NCI-H774 (cell line): ENCODE results near the gene MYO10.
"Not testable (repeated sequence)": the region's sequence is repeated elsewhere in the genome, so short reads cannot be mapped to it uniquely, and the experiment has no call there.

Source experiments
- DNase-seq: peaks from one replicate; lab custom pipeline; 2025; lab: John Stamatoyannopoulos, UW

The MYO10 gene

GRCh38 chr5:16886793-16887345 lies 49.2 kb downstream of the MYO10 start:
- DNase-seq: no peak

GRCh38 chr5:16886366-16886736 lies 49.7 kb downstream of the MYO10 start:
- no peak for DNase-seq

DNA sequence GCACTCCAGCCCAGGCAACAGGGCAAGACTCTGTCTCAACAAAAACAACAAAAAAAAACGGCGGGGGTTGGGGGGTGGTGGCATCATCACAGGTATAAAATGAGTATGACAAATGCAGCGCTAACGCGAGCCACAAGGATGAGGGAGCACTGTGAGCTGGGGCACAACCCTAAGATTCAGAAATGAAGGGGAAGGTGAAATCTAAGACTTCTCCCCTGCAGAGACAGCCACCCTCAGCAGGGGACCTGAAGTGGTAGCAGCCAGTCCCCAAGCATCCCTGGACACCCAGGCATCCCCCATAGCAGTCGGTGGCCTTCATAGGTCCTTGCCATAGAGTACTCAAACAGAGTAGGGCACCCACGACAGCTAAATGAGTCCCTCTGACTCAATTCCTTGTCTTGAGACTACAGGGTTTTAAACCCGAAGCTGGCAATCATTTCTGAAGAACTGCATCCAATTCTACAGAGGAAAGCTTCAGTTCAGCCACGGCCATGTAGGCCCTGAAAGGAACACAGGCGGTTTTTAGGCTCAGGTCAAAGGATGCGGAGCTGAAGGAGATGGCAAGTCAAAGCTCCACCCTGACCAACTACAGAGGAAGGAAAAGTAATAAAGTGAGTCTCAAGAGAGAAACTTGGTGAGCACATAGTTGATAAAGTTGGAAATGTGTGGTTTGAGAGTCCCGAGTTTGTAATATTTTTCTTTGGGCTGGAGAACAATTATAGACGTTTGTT lies 50.3 kb downstream of the MYO10 start:
- no peak for DNase-seq

- no peak for DNase-seq
Measured at GRCh38 chr5:16884595-16884994, 51.5 kb downstream of the MYO10 start.

GRCh38 chr5:16883806-16884205 lies 52.3 kb downstream of the MYO10 start:
- DNase-seq: no peak

DNA sequence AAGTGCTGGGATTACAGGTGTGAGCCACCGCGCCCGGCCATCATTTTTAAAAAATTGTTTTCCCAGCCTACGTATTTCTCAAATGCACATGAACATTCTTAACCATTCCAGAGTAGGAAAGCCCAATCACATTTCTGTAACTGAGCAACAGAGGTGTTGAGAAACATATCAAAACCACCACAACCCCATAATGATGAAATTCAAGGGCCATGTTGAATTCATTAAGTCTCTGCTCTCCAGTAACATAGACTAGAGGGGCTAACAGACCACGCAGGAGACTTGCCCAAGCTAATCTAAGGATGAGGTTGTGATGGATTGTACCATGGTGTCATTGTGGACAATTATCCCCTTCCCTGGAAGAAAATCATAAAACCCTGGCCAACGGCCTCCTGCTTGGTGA lies 52.9 kb downstream of the MYO10 start:
- DNase-seq: no peak

- no peak for DNase-seq
Measured at GRCh38 chr5:16881251-16881650, 54.8 kb downstream of the MYO10 start.

DNA sequence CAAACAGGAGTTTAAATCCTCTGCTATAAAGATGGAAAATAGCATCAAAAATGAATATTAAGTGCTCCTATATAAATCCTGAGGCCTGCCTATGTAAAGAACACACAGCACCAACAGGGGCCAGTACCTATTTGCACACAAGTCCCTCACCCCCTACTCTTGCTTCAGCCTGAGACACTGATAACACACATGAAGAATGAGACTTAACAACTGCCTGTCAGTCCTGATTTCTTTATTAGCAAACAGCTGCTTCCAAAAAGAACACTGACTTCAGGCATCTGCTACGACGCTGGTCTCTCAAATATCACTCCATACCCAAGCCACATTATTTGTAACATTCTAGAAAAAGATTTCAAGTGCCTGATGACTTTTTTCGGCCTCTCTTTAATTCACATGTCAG lies 55.5 kb downstream of the MYO10 start:
- DNase-seq: no peak

GRCh38 chr5:16879650-16880049 lies 56.4 kb downstream of the MYO10 start:
- no peak for DNase-seq

DNA sequence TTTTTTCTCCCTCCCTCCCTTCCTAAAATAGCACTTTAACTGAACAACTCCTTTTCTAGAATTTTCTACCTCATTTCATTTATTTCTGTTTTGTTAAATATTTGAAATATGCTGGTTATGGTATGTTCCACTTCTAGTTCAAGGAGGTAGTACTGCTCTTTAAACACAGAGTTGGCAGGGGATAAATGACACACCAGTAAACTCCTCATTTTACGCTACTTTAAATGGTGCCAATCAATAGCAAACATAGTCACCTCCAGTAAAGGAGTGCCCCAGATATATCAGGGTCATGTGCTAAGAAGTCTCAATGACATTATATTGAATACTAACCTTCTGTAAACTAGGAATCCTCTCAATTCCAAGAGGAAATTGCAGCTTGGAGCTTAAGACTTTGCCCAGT lies 56.9 kb downstream of the MYO10 start:
- DNase-seq: no peak

GRCh38 chr5:16877267-16877935 lies 58.7 kb downstream of the MYO10 start:
- DNase-seq: no peak

DNA sequence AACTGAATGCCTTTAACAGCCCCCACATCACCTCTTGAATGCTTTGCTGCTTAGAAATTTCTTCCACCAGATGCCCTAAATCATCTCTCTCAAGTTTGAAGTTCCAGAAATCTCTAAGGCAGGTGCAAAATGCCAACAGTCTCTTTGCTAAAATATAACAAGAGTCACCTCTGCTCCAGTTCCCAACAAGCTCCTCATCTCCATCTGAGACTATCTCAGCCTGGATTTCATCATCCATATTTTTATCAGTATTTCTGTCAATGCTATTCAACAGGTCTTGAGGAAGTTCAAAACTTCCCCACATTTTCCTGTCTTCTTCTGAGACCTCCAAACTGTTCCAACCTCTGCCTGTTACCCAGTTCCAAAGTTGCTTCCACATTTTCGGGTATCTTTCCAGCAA lies 61.7 kb downstream of the MYO10 start:
- DNase-seq: not testable (repeated sequence)

DNA sequence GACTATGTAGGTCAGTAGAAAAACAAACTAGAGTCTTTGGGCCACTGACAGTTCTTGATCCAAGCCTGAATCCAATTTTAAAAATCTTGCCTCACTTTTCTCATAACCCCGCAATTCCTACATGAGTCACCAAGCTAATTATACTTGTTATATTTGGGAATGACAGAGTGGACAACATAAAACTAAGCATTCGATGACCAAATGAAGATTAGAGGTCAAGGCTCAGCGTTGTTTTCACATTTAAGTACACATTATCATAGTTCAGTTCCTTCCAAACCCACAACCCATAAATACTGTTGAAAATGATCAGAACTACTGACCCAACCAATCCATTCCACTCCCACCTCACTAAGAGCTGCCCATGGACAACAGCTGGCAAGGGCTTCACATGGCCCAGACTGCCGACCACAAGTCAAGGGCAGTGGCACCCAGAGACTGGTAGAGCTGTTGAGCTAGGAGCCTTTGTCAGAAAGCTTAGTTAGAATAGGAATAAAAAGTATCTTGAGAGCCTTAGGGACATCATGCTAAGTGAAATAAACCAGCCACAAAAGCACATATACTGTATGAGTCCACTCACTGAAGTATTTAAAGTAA lies 64.2 kb downstream of the MYO10 start:
- DNase-seq: no peak

GRCh38 chr5:16870878-16871277 lies 65.2 kb downstream of the MYO10 start:
- DNase-seq: no peak

GRCh38 chr5:16869821-16870796 lies 66.0 kb downstream of the MYO10 start:
- DNase-seq: no peak

DNA sequence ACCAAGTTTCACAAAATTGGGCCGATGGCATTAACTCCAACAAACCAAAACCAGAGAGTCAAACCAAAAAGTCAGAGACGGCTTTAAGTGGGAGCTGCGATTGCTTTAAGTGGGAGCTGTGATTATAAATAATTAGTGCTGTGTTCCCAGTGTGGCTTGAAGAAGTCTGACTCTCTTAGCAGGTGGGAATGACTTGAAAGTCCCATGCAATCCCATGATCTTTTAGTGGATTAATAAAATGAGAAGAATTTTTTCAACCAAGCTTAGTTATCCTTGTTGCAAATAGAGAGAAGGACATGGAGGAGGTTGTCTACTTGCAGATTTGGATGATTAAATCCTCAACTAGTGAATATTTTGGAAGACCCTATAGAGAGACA lies 68.5 kb downstream of the MYO10 start:
- DNase-seq: no peak

DNA sequence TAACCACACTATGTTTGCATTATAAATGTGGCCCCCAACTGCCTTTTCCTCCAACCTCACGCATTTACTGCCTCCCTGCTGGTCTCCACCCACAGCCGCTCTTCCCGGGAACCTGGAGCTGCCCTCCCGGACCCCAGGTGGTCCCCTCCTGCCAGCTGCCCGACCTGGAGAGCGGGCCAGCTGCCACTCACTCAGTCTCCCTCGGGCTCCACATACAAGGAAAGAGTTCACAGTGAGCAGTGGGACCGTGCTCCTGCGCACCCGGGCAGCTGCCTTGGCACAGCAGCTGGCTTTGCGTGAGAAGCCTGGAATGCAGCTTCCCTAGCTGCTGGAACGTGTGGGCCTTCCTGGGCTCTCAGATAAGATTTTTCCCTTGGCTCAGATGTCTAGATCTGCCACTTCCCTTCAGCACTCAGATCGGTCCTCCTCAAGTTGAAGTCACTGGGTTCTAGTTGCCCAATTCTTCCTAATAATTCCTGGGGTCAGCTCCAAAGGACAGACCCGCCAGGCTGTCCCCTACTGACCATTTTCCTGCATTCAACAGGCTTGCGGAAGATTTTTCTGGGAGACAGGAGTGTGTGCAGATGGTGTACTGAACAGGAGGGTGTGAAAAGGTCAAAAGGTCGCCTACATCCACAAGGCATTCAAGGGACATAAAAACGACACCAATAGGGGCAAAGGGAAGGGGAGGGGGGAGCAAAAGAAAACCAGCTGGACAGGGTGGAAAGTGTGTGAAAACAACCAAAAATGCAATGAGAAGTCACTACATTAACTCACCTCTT lies 69.1 kb downstream of the MYO10 start:
- peak; percentile 55 for DNase-seq

DNA sequence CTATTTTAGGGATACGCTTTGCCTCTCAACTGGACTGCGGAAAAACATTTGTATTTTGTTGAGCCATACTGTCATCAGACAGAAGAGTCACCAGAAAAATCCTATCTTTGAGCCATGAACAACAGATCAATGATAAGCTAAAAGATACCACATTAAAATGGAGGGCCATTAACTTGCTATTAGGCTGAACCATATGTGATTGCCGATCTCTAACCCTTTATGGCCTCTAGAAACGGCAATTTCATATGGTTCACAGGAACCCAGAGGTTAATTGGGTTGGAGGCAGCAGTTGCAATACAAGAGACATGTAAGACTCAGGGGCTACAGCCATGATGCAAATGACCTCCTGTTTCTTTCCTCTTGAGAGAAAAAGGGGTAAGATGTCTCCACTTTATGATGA lies 69.8 kb downstream of the MYO10 start:
- DNase-seq: no peak

GRCh38 chr5:16865151-16865550 lies 70.9 kb downstream of the MYO10 start:
- DNase-seq: no peak

- no peak for DNase-seq
Measured at GRCh38 chr5:16864631-16865131, 71.4 kb downstream of the MYO10 start.

DNA sequence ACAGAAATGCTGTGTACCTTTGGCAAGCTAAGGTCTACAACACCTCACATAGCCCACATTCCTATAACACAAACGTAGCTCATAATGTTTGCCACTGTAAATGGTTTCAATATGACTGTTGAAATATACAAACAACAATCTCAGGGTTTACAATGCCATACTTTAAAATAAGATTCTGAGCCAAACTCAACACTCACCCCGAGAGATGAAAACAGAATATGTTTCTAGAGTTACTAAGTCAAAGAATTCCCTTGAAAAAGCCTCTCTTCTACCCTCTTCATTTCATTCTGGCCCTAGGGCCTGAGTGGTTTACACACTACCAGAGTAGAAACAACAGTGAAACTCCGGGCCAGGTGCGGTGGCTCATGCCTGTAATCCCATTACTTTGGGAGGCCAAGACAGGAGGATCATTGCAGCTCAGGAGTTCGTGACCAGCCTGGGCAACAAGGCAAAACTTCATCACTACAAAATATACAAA lies 72.6 kb downstream of the MYO10 start:
- DNase-seq: no peak
